Pulmonary artery endothelial cell (primary cell): ENCODE results near the gene MMAB. TPM values are rescaled to one million over a fixed set of nuclear protein-coding genes. Genes with fewer than 3 reads are reported as not detected.
"Not testable (repeated sequence)": the region's sequence is repeated elsewhere in the genome, so short reads cannot be mapped to it uniquely, and the experiment has no call there.

Experiments
- DNase-seq: peaks from one replicate; pipeline ENCODE4 v3.0.0-alpha.2; 2011; ENCODE audit warnings: low read depth, low spot score
- total RNA-seq: library from RNA; depleted of rRNA; stranded (reverse); fragments of >200 nt; gene quantifications from 2 replicates; pipeline ENCODE4 v1.2.3, GENCODE V29; 2014

Gene MMAB
- total RNA-seq, 1 donor from 2014 or later: 43.5 TPM

- DNase-seq: not testable (repeated sequence)
These were observed 28.8 kb upstream of the MMAB start for GRCh38 chr12:109602132-109602531.

DNA sequence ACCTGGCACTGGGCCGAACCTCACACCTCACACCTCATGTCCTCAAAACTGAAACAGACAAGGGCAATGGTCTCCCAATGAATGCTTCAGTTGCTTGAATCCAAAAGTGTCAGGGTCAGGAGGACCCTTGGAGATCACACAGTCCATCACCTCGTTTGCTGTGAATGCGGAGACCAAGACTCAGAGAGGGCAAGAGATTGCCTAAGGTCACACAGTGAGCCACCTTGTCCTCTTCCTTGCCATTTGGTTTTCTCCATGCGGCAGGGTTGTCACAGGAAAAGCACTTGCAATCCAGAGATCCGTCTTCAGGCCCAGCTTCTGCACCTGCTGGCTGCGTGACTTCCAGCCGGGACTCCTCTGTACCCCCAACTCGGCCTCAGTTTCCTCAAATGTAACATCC lies 28.3 kb upstream of the MMAB start:
- DNase-seq: no peak

GRCh38 chr12:109600995-109601394 lies 27.7 kb upstream of the MMAB start:
- no peak for DNase-seq

GRCh38 chr12:109600481-109600880 lies 27.2 kb upstream of the MMAB start:
- no peak for DNase-seq

DNA sequence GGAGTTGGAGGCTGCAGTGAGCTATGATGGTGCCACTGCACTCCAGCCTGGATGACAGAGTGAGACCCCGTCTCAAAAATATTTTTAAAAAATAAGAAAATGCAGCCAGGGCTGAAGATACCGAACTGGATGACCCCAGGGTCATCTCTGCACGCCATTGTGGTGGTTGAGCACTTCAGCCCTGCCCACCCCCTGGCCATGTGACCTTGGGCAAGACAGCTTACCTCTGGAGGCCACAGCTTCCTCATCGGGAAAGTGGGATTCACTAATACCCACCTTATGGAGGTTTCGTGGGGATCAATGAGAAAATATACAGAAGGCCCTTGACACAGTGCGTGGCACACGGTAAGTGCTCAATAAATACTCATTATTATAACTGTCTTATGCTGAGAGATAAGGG lies 25.8 kb upstream of the MMAB start:
- DNase-seq: no peak

DNA sequence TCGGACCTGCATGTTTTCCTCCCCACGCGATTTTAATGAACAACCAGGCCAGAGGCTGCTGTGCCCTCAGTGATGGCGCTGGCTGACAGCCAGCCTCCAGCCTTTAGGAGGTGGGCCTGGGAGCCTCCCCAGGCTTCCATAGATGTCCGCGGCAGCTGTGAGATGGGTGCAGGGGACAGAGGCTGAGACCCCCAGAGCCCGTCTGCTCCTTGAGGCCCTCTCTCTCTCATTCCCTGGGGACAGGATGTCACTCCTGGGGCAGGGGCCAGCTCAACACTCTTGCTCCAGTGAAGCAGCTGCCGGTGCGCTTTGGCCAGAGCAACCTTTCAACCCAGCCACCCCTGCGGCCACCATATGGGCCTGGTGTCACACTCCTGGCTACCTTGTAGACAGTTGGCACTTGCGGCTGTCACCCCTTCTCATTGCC lies 25.1 kb upstream of the MMAB start:
- DNase-seq: no peak

DNA sequence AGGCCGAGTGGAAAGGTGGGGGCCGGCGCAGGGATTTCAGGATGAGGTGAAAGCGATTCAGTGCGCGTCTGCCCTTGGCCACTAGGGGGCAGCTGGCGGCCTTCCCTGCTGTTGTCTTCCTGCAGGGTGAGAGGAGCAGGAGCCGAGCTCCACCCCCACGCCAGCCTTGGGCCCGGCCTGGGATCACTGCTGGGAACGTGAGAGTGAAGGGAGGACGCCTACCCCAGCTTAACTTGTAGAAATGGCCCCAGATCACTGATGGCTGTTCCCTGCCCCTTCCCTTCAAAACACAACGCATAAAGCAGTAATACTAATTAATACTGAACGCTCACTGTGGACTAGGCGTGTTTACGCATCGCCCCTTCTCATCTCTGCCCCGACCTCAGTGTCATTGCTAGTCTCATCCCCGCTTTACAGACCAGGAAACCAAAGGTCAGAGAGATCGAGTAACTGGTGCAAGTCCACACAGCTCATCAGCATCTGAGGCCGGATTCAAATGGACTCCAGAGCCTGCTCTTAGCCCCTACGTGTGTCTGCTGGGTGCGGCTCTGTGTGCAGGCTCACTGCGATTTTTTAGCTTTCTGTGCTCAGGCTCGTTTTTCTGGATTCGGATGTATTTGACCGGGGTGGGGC lies 24.6 kb upstream of the MMAB start:
- DNase-seq: peak; percentile 33

DNA sequence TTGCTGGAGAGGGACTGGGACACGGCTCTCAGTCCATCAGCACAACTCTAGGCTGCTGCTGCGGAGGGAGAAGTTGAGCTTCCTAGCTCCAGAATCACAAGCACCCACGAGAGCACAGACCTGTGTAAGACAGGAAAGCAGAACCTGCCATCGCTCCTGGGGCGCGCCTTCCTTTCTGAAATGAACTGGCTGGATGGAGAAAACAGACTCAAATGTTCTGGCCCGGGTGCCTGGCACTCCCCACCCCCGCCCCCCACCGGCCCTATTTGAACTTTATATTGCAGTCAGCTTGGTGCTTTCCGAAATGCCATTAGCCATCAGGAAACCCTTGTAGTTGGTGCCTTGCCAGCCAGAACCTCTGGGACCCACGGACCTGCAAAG lies 24.1 kb upstream of the MMAB start:
- no peak for DNase-seq

GRCh38 chr12:109596418-109597244 lies 23.3 kb upstream of the MMAB start:
- DNase-seq: no peak

- DNase-seq: no peak
These were observed 22.1 kb upstream of the MMAB start for GRCh38 chr12:109595321-109595902.

- no peak for DNase-seq
These were observed 21.4 kb upstream of the MMAB start for GRCh38 chr12:109594556-109595317.

GRCh38 chr12:109592905-109593272 lies 19.6 kb upstream of the MMAB start:
- DNase-seq: no peak

DNA sequence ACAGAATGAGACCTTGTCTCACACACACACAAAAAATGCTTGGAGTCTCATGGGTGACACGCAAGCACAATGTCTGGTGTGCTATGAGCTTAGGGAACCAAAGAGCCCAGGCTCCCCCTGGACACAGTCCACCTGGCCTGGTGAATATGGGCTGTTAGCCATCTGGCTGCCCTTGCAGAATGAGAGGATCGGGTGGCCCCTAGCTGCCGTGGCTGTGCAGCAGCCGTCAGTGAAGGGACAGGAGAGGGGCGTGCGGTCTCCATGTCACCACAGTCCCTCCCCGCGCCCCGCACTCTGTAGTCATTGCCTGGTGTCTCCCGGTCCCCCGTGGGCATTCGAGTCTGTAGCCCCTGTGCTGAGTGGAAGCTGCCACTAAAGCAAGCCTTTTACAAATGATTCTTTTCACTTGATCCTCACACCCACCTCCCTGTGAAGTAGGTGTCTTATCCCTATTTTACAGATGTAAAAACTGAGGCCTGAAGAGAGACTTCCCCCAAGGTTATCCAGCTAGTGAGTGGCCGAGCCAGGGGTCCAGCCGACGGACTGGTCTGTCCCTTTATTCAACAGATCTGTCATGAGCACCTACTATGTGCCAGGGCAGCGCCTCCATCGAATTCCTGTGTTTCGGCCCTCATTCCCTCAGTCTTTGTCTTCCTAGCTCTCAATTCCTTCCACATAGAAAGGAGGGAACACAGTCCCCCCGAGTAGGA lies 19.0 kb upstream of the MMAB start:
- DNase-seq: no peak

GRCh38 chr12:109591041-109591440 lies 17.7 kb upstream of the MMAB start:
- no peak for DNase-seq

GRCh38 chr12:109590566-109590965 lies 17.3 kb upstream of the MMAB start:
- DNase-seq: no peak

GRCh38 chr12:109589691-109590245 lies 16.5 kb upstream of the MMAB start:
- DNase-seq: no peak

DNA sequence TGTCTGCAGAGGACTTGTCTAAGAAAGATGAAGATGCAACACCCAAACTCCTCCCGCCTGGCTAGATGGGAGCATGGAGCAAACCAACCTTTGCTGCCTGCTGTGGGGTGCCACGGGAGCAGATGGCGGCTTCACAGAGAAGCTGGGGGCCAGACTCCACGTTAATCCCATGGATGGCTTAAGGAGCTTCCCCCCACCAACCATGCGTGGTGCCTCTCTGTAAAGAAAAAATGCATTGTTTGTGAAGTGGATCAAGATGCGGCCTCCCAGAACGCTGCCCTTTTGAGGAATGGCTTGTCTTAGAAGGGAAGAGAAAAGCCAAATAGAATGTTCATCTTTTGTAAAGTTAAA lies 15.9 kb upstream of the MMAB start:
- no peak for DNase-seq

DNA sequence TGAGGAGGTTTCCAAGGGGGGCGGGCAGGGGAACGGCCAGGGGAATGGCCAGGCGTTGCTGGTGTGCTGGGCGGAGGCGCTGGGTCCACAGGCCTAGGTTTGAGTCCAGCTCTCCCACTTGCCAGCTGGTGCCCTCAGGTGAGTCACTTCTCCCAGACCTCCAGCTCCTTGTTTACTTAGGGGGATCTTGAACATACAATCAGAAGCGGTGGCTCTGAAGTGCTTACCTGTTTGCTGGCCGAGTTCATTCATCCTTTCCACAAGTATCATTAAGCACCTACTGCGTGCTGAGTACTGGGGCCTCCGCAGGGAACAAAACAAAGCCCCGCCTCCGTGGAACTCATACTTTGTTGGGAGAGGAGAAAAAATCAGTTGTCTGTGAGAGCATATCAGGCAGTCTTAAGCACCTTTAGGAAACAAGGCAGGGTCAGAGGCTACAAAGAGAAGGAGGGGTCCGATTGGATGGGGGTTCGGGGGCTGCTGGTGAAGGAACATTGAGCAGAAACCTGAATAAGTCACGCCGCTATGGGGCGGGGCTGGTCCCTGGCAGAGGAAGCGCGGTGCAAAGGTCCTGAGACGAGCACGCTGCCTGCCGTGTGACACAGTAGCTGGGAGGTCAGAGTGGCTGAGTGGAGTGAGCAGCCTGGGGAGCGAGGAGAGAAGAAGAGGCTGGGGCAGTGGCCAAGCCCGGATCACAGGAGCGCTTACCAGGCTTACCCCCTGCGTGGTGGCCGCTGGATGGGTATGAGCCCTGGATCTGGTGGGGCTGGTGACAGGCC lies 15.3 kb upstream of the MMAB start:
- DNase-seq: no peak

DNA sequence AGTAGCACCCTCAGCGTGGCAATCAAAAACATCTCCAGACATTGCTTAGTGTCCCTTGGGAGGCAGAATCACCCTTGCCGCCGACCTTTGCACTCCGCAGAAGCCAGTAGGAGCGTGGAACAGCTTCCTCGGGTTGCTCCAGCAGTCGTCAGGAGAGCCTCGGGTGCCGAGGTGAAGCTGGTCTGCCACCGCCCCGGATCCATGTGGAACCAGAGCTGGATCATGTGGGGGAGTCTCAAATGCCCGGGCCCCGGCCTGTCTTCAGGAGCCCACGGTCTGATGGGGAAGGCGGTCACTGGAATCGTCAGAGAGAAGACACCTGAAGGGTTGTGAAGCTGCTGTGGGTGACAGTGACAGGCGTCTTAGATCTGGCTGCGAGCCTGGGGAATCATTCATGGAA lies 14.6 kb upstream of the MMAB start:
- no peak for DNase-seq
